Occipital lobe (tissue), 2 donors: ENCODE results near the gene PTOV1. TPM values are rescaled to one million over a fixed set of nuclear protein-coding genes. Genes with fewer than 3 reads are reported as not detected.
"Not testable (repeated sequence)": the region's sequence is repeated elsewhere in the genome, so short reads cannot be mapped to it uniquely, and the experiment has no call there.

Source experiments
- DNase-seq: peaks from one replicate; lab custom pipeline; 2025; lab: John Stamatoyannopoulos, UW
- total RNA-seq: library from RNA; depleted of rRNA; stranded (reverse); fragments of >200 nt; gene quantifications from one replicate; pipeline ENCODE4 v1.2.3, GENCODE V29; 2014

PTOV1 gene
- total RNA-seq, 1 donor from 2014 or later: 99.2 TPM

- DNase-seq: peak; percentile 68
Observed at GRCh38 chr19:49817964-49818648, 32.9 kb upstream of the PTOV1 start, which contains the start of gene MED25. TSS of gene MED25 (plus strand) at chr19:49818289. CDS start at chr19:49818342, 53 bp downstream.

GRCh38 chr19:49818649-49819370, 32.1 kb upstream of the PTOV1 start:
- no peak for DNase-seq

GRCh38 chr19:49819452-49820115, 31.4 kb upstream of the PTOV1 start:
- not testable (repeated sequence) for DNase-seq

GRCh38 chr19:49820125-49820524, 30.8 kb upstream of the PTOV1 start:
- no peak for DNase-seq

GRCh38 chr19:49823472-49823871, 27.5 kb upstream of the PTOV1 start:
- no peak for DNase-seq

GRCh38 chr19:49824662-49825061, 26.3 kb upstream of the PTOV1 start:
- no peak for DNase-seq

GRCh38 chr19:49827034-49827433, 23.9 kb upstream of the PTOV1 start:
- DNase-seq: no peak

- no peak for DNase-seq
Observed at GRCh38 chr19:49829200-49829599, 21.8 kb upstream of the PTOV1 start.

GRCh38 chr19:49829721-49830120, 21.2 kb upstream of the PTOV1 start:
- DNase-seq: no peak

- DNase-seq: no peak
Observed at GRCh38 chr19:49830766-49831165, 20.2 kb upstream of the PTOV1 start.

- no peak for DNase-seq
Observed at GRCh38 chr19:49831592-49831991, 19.4 kb upstream of the PTOV1 start.

GRCh38 chr19:49832556-49832955, 18.4 kb upstream of the PTOV1 start:
- no peak for DNase-seq

- DNase-seq: no peak
Observed at GRCh38 chr19:49833599-49833998, 17.4 kb upstream of the PTOV1 start.

- DNase-seq: no peak
Observed at GRCh38 chr19:49835562-49835961, 15.4 kb upstream of the PTOV1 start.

GRCh38 chr19:49836176-49837008, 14.6 kb upstream of the PTOV1 start:
- DNase-seq: no peak

GRCh38 chr19:49837009-49837310, 14.0 kb upstream of the PTOV1 start:
- no peak for DNase-seq

- DNase-seq: no peak
Observed at GRCh38 chr19:49837425-49837824, 13.5 kb upstream of the PTOV1 start.

GRCh38 chr19:49838885-49839588, 11.9 kb upstream of the PTOV1 start:
- no peak for DNase-seq

- DNase-seq: no peak
Observed at GRCh38 chr19:49839713-49840112, 11.2 kb upstream of the PTOV1 start.

GRCh38 chr19:49840321-49840720, 10.6 kb upstream of the PTOV1 start:
- no peak for DNase-seq

- DNase-seq: no peak
Observed at GRCh38 chr19:49840736-49841249, 10.2 kb upstream of the PTOV1 start.
